Activated T-cell treated with anti-CD3 and anti-CD28 coated beads, Interleukin-2, amount 50 U/mL, for 24 hours (primary cell): ENCODE results near the gene MAGEB4.
"Not testable (repeated sequence)": the region's sequence is repeated elsewhere in the genome, so short reads cannot be mapped to it uniquely, and the experiment has no call there.

Source experiments
- DNase-seq: peaks from one replicate; pipeline ENCODE4 v3.0.0-alpha.2; 2020
- H3K27ac Mint-ChIP-seq: 2 replicates; pipeline ENCODE4 v1.8.0; 2020; ENCODE audit warnings: mild to moderate bottlenecking, mixed read lengths
- H3K27me3 Mint-ChIP-seq: 2 replicates; pipeline ENCODE4 v1.8.0; 2020; ENCODE audit warnings: mixed read lengths
- H3K36me3 Mint-ChIP-seq: 2 replicates; pipeline ENCODE4 v1.8.0; 2020; ENCODE audit warnings: low read depth, mixed read lengths
- H3K4me1 Mint-ChIP-seq: 2 replicates; pipeline ENCODE4 v1.8.0; 2020; ENCODE audit warnings: low read depth, mixed read lengths
- H3K4me3 Mint-ChIP-seq: 2 replicates; pipeline ENCODE4 v1.8.0; 2020; ENCODE audit warnings: mild to moderate bottlenecking, moderate library complexity, mixed read lengths
- H3K9me3 Mint-ChIP-seq: 2 replicates; pipeline ENCODE4 v1.8.0; 2020; ENCODE audit warnings: mixed read lengths

Gene MAGEB4

GRCh38 chrX:30241724-30242415, at the start of gene MAGEB4:
Gene MAGEB4 (plus strand): TSS chrX:30242000. CDS start chrX:30242136, 136 bp downstream.
- no peak within 1 kb of the TSS for H3K27ac Mint-ChIP-seq
- H3K4me1 Mint-ChIP-seq, result no peaks in the 10 kb centered on the region
- H3K27me3 Mint-ChIP-seq, result peaks cover 26% of the 10 kb centered on the region
- no peaks in the 10 kb centered on the region for H3K9me3 Mint-ChIP-seq
- no peak for DNase-seq
- no peaks in the 10 kb centered on the region for H3K36me3 Mint-ChIP-seq
- H3K4me3 Mint-ChIP-seq, result no peak within 1 kb of the TSS

GRCh38 chrX:30193910-30194309, 47.9 kb upstream of the MAGEB4 start:
- not testable (repeated sequence) for H3K36me3 Mint-ChIP-seq, H3K27ac Mint-ChIP-seq, H3K9me3 Mint-ChIP-seq, H3K4me1 Mint-ChIP-seq, H3K4me3 Mint-ChIP-seq, DNase-seq
- peaks cover 47% of the 10 kb centered on the region for H3K27me3 Mint-ChIP-seq

GRCh38 chrX:30196322-30196721, 45.5 kb upstream of the MAGEB4 start:
- DNase-seq, result no peak
- no peaks in the 10 kb centered on the region for H3K9me3 Mint-ChIP-seq
- no peak overlapping the region for H3K27ac Mint-ChIP-seq
- peaks cover 35% of the 10 kb centered on the region for H3K27me3 Mint-ChIP-seq
- no peaks in the 10 kb centered on the region for H3K36me3 Mint-ChIP-seq
- no peak overlapping the region for H3K4me3 Mint-ChIP-seq
- H3K4me1 Mint-ChIP-seq, result no peaks in the 10 kb centered on the region

- H3K36me3 Mint-ChIP-seq, result no peaks in the 10 kb centered on the region
- H3K9me3 Mint-ChIP-seq, result no peaks in the 10 kb centered on the region
- no peaks in the 10 kb centered on the region for H3K4me1 Mint-ChIP-seq
- peaks cover 15% of the 10 kb centered on the region for H3K27me3 Mint-ChIP-seq
- no peak overlapping the region for H3K4me3 Mint-ChIP-seq
- H3K27ac Mint-ChIP-seq, result no peak overlapping the region
- no peak for DNase-seq
Observed at GRCh38 chrX:30212172-30212571, 29.6 kb upstream of the MAGEB4 start.

- no peak for DNase-seq
- Mint-ChIP-seq H3K27me3 (peaks cover 8% of the 10 kb centered on the region), H3K4me3 (no peak within 1 kb of the TSS), H3K36me3 (no peaks in the 10 kb centered on the region), H3K4me1 (no peaks in the 10 kb centered on the region), H3K9me3 (no peaks in the 10 kb centered on the region), H3K27ac (no peak within 1 kb of the TSS)
Observed at GRCh38 chrX:30215357-30215843, 26.4 kb upstream of the MAGEB4 start, which contains the start of gene MAGEB2. Gene MAGEB2 (plus strand): TSS chrX:30215563. CDS start chrX:30218581, 3,018 bp downstream.

- Mint-ChIP-seq H3K4me3 (no peak overlapping the region), H3K27ac (no peak overlapping the region), H3K27me3 (peaks cover 6% of the 10 kb centered on the region), H3K9me3 (no peaks in the 10 kb centered on the region), H3K36me3 (no peaks in the 10 kb centered on the region), H3K4me1 (no peaks in the 10 kb centered on the region)
- DNase-seq, result no peak
Observed at GRCh38 chrX:30217465-30217864, 24.3 kb upstream of the MAGEB4 start.

- Mint-ChIP-seq H3K27ac (no peak overlapping the region), H3K9me3 (no peaks in the 10 kb centered on the region), H3K36me3 (no peaks in the 10 kb centered on the region), H3K27me3 (peaks cover 3% of the 10 kb centered on the region), H3K4me1 (no peaks in the 10 kb centered on the region), H3K4me3 (no peak overlapping the region)
- no peak for DNase-seq
Observed at GRCh38 chrX:30219372-30219771, 22.4 kb upstream of the MAGEB4 start.

- Mint-ChIP-seq H3K4me3 (no peak overlapping the region), H3K4me1 (no peaks in the 10 kb centered on the region), H3K36me3 (no peaks in the 10 kb centered on the region), H3K27me3 (peaks cover 3% of the 10 kb centered on the region), H3K9me3 (no peaks in the 10 kb centered on the region), H3K27ac (no peak overlapping the region)
- DNase-seq, result no peak
Observed at GRCh38 chrX:30220661-30221060, 21.1 kb upstream of the MAGEB4 start.

GRCh38 chrX:30224536-30224935, 17.3 kb upstream of the MAGEB4 start:
- Mint-ChIP-seq H3K27me3 (no peaks in the 10 kb centered on the region), H3K27ac (no peak overlapping the region), H3K9me3 (no peaks in the 10 kb centered on the region), H3K36me3 (no peaks in the 10 kb centered on the region), H3K4me3 (no peak overlapping the region), H3K4me1 (no peaks in the 10 kb centered on the region)
- DNase-seq, result no peak

GRCh38 chrX:30228526-30228925, 13.3 kb upstream of the MAGEB4 start:
- H3K27me3 Mint-ChIP-seq, result no peaks in the 10 kb centered on the region
- no peaks in the 10 kb centered on the region for H3K36me3 Mint-ChIP-seq
- H3K9me3 Mint-ChIP-seq, result no peaks in the 10 kb centered on the region
- H3K4me1 Mint-ChIP-seq, result no peaks in the 10 kb centered on the region
- no peak overlapping the region for H3K4me3 Mint-ChIP-seq
- DNase-seq, result no peak
- no peak overlapping the region for H3K27ac Mint-ChIP-seq

- Mint-ChIP-seq H3K27ac (no peak within 1 kb of the TSS), H3K4me1 (no peaks in the 10 kb centered on the region), H3K9me3 (no peaks in the 10 kb centered on the region), H3K36me3 (no peaks in the 10 kb centered on the region), H3K4me3 (no peak within 1 kb of the TSS), H3K27me3 (no peaks in the 10 kb centered on the region)
- no peak for DNase-seq
Observed at GRCh38 chrX:30230395-30230794, 11.4 kb upstream of the MAGEB4 start, which contains the start of gene MAGEB3. Gene MAGEB3 (plus strand): TSS chrX:30230657. CDS start chrX:30235925, 5,268 bp downstream.

GRCh38 chrX:30246769-30247489, 5.1 kb downstream of the MAGEB4 start, which contains the start of gene MAGEB1:
Gene MAGEB1 (plus strand): TSS chrX:30247146. CDS start chrX:30250494, 3,348 bp downstream.
- Mint-ChIP-seq H3K36me3 (no peaks in the 10 kb centered on the region), H3K27me3 (peaks cover 13% of the 10 kb centered on the region), H3K4me1 (no peaks in the 10 kb centered on the region), H3K9me3 (no peaks in the 10 kb centered on the region), H3K4me3 (no peak within 1 kb of the TSS), H3K27ac (no peak within 1 kb of the TSS)
- no peak for DNase-seq

GRCh38 chrX:30248854-30249253, 7.1 kb downstream of the MAGEB4 start:
- no peaks in the 10 kb centered on the region for H3K36me3 Mint-ChIP-seq
- no peaks in the 10 kb centered on the region for H3K4me1 Mint-ChIP-seq
- no peak overlapping the region for H3K27ac Mint-ChIP-seq
- no peak overlapping the region for H3K4me3 Mint-ChIP-seq
- no peak for DNase-seq
- H3K9me3 Mint-ChIP-seq, result no peaks in the 10 kb centered on the region
- peaks cover 13% of the 10 kb centered on the region for H3K27me3 Mint-ChIP-seq

GRCh38 chrX:30253257-30253656, 11.5 kb downstream of the MAGEB4 start:
- Mint-ChIP-seq H3K4me3 (no peak overlapping the region), H3K9me3 (peaks cover 6% of the 10 kb centered on the region), H3K27ac (no peak overlapping the region), H3K36me3 (no peaks in the 10 kb centered on the region), H3K4me1 (no peaks in the 10 kb centered on the region), H3K27me3 (peaks cover 2% of the 10 kb centered on the region)
- DNase-seq, result no peak

- H3K36me3 Mint-ChIP-seq, result no peaks in the 10 kb centered on the region
Observed at GRCh38 chrX:30259927-30260326, 18.1 kb downstream of the MAGEB4 start.

More at GRCh38 chrX:30259927-30260326, 18.1 kb downstream of the MAGEB4 start:
- H3K9me3 Mint-ChIP-seq, result peaks cover 6% of the 10 kb centered on the region
- no peak overlapping the region for H3K27ac Mint-ChIP-seq
- no peaks in the 10 kb centered on the region for H3K4me1 Mint-ChIP-seq
- H3K4me3 Mint-ChIP-seq, result no peak overlapping the region
- H3K27me3 Mint-ChIP-seq, result peaks cover 8% of the 10 kb centered on the region
- no peak for DNase-seq
